ENCODE data around the gene NPAS3.

Gene NPAS3

DNA sequence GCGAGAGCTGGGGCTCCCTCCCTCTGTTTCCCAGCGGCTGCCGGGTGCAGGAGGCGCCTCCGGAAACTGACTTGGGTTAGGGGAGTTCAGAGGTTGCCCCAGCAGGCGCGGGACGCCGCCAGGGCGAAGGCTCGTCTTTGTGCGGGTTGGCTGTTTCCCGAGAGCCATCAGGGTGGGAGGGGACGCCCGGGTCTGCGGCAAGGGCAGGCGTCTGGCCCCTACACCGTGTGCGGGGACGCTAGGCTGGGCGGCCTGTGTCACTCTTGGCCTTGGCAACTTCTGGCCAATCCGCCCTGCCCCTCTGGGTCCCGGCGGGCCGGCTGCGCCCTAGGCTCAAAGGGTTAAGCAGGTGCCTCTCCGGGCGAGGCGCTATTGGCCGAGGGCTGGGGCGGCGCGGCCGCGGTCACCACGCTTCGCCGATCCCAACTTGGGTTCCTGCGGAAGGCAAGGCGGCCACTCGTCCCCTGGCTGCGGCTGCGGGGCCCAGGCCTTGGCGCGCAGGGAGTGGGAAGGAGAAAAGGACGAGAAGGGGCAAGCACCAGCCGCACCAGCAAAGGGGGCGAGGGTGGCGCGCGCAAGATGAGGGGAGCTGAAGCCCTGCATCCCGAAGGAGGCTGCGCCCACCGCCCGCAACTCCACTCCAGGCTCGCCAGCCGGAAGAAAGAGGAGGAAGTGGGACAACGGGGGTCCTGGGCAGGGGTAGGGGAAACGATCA is 5.6 kb upstream of the NPAS3 start:
- DNase-seq (ENCODE audit: low spot score in 2 of 2): no peak
- Mint-ChIP-seq H3K4me1 (peaks cover 3% of the 10 kb centered on the region), H3K27me3 (peaks cover 19% of the 10 kb centered on the region), H3K9me3 (no peaks in the 10 kb centered on the region), H3K27ac (no peak overlapping the region), H3K4me3 (no peak overlapping the region), H3K36me3 (no peaks in the 10 kb centered on the region)
- ATAC-seq (ENCODE audit: low read depth): no peak

DNA sequence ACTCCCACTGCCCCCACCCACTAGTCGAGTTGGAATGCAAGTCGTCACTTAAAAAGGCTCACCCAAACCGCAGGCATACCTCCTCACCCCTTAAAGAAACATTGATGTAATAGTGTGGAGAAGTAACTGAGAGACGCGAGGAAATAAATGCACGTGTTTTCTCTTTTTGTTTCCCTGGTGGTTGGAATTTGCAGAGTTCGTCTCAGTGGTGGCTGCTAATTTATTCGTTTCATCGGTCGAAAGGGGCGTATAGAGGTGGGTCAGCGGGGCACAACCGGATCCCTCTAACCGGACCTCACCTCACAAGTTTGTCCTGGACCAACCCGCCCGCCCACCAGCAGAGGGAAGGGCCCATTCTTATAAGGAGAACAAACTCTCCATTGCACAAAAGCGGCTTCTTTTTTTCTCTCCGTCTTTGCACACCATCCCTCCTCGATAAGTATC is 5.0 kb upstream of the NPAS3 start:
- Mint-ChIP-seq H3K4me3 (no peak overlapping the region), H3K9me3 (no peaks in the 10 kb centered on the region), H3K27ac (no peak overlapping the region), H3K27me3 (peaks cover 22% of the 10 kb centered on the region), H3K4me1 (peaks cover 6% of the 10 kb centered on the region), H3K36me3 (peaks cover 2% of the 10 kb centered on the region)
- no peak for ATAC-seq (ENCODE audit: low read depth)
- no peak for DNase-seq (ENCODE audit: low spot score in 2 of 2)

DNA sequence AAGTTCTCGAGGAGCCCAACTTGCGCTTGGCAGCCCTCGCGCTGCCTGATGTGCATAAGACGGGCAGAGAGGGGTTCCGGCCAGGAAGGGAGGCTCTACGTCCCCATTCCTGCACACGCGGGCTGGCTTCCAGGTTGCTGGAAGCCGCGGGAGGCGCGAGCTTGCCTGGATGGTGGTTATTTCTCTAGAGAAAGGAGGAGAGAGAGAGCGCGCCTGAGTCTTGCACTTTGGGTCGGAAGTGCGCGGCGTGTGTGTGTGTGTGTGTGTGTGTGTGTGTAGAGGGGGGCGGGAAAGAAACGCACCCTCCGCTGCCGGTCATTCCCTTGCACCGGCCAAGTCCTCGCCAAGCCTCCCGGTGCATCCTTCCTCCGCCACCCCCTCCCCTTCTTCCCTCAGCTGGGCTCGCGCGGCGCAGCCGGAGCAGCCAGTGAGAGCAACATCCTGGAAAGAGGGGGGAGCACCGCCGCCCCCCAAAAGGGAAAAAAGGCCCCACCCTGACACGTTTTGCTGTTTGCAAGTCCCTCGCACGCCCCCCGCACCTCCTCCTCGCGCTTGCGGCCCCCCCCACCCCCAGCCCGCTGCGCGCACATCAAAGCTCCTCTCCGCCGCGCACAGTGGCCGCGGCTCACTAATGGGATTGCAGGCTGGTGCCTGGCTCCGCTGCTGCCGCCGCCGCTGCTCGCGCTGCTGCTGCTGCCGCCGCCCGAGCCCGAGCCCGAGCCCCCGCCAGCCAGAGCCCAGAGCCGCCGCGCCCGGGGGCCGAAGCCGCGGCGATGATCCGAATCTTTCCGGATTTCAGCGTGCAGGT is 4.4 kb upstream of the NPAS3 start:
- Mint-ChIP-seq H3K4me1 (peaks cover 6% of the 10 kb centered on the region), H3K9me3 (no peaks in the 10 kb centered on the region), H3K27ac (no peak overlapping the region), H3K27me3 (peaks cover 19% of the 10 kb centered on the region), H3K4me3 (peak overlapping the region; percentile 6), H3K36me3 (peaks cover 2% of the 10 kb centered on the region)
- DNase-seq (ENCODE audit: low spot score in 2 of 2): no peak
- ATAC-seq (ENCODE audit: low read depth): no peak

DNA sequence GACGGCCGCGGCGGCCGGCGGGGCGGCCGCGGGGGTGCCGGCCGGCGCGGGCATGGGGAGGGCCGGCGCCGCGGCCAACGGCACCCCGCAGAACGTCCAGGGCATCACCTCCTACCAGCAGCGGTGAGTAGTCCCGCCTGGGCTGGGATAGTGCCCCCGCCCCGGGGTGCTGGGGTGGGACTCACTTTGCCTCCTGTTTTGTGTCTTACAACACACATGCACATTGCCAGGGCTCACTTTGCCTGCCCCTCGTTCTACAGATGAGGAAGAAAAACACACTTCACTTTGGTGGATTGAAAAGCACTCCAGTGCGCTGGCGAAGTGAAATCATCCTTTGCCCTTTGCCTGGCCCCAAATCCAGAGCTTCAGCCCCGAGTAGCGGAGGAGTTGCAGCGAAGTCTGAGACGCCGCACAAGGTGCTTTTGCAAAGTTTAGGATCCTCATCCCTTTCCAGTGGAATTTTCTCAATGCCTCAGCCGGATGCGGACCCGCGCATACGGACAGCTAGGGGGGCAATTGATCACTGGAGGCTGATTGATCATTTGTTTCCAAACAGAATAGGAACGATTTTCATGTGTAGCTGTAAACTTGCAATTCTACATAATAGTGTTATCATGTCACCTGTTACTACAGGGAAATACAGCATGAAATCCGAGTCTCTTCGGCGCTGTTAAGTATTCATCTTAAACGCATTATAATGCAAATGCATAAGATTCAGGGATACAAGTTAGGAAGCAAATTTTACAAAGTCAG is 3.6 kb upstream of the NPAS3 start:
- no peak overlapping the region for H3K27ac Mint-ChIP-seq
- H3K4me1 Mint-ChIP-seq: peaks cover 9% of the 10 kb centered on the region
- H3K4me3 Mint-ChIP-seq: no peak overlapping the region
- ATAC-seq (ENCODE audit: low read depth) (no peak), DNase-seq (ENCODE audit: low spot score in 2 of 2) (no peak)
- H3K27me3 Mint-ChIP-seq: peaks cover 21% of the 10 kb centered on the region
- H3K36me3 Mint-ChIP-seq: peaks cover 2% of the 10 kb centered on the region
- no peaks in the 10 kb centered on the region for H3K9me3 Mint-ChIP-seq

DNA sequence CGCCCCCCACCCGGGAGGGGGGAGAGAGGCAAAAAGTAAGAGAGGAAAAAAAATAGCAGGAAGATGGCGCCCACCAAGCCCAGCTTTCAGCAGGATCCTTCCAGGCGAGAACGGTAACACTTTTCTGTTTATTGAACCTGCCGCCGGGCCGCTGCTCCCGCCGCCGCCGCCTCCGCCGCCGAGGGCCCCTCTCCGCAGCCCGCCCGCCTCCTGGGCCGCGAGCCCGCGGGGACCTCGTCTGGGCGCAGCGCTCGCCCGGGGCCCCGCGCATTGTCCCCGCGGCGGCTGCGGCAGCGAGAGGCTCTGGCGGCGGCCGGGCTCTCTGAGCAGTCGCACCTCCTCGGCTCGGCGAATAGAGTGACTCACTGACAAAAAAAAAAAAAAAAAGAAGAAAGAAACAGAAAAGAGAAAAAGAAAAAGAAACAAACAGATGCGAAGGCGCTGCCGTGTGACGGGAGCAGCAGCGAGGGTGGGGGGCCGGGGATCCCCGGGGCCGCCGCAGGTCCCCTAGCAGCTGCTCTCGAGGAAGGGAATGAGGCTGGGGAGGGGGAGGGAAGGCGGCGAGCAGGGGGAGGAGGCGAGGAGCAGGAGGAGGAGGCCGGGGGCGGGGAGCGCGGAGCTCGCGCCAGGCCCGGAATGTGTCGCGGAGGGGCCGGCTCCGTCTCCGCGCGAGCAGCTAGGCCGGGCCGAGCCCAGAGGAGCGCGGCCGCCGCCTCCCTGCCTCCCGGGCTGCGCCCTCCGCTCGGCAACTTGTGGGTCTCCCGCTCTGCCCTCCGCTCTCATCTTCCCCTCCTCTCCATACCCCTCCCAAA is 781 bp downstream of the NPAS3 start:
- Mint-ChIP-seq H3K9me3 (peaks cover 3% of the 10 kb centered on the region), H3K36me3 (peaks cover 4% of the 10 kb centered on the region), H3K4me3 (peak overlapping the region; percentile 86), H3K27ac (peak overlapping the region; percentile 28), H3K4me1 (peaks cover 9% of the 10 kb centered on the region), H3K27me3 (peaks cover 17% of the 10 kb centered on the region)
- ATAC-seq (ENCODE audit: low read depth) (peak; percentile 41), DNase-seq (ENCODE audit: low spot score in 2 of 2) (no peak)

DNA sequence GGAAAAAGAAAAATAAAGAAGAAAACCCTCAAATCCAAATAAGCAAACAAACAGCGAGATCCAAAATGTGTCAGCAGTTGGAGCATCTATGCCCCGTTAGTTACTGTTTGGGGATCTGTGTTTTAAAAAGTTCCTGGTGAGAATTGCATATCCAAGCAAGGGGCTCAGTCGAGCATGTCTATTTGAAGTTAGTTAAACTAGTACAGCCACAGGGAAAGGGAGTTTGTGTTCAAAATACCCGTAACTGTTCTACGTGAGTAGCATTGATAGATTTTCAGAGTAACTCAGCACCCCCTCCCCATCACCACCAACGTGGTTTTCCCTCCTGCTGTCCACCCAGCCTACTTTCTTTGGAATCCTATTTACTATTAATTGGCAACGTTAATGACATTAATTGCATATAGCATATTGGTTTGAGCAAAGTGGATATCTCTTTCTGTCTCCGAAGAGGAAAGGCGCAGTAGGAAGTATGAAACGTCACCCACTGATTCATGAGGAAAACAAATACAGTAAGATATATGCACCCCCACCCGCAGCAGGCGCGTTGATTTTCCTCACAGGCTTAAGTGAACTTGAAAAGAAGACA is 1.5 kb downstream of the NPAS3 start:
- ATAC-seq (ENCODE audit: low read depth): no peak
- peaks cover 3% of the 10 kb centered on the region for H3K9me3 Mint-ChIP-seq

DNA sequence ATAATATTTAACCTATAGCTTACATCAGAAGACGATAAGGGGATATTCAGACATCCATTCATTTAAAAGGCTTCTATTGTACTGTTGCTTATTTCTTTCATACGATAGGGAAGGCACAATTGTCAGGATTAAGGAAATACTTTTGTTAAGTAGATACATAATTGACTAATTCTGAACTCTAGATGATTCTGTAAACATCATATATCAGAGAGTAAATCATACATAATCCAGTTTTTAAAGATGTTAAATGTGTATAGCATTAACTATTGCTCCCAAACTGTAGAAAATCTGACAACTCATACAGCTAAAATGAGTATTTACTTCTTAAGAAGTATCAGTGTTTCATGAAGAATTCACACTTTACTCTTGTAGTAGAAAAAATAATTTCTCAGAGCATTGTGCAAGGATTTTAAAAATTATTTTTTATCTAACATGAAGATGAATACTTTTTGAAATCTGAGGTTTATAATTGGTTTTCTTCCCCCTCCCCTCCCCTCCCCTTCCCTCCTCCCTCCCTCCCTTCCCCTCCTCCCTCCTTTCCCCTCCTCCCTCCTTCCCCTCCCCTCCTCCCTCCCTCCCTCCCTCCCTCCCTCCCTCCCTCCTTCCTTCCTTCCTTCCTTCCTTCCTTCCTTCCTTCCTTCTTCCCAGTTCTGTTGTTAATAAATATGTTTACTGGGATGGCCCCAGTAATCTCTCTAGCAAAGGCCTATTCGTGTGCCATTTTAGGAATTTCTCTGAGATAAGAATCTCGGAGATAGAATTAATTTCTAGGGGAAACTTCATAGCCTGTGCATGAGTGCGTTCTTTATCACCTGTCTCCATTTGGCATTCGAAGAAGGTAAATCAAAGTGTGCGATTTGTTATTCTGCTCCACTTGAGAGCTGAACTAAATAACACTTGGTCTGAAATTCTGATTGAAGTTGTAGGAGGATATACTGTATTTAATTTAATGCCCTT is 2.3 kb downstream of the NPAS3 start:
- DNase-seq (ENCODE audit: low spot score in 2 of 2) (no peak), ATAC-seq (ENCODE audit: low read depth) (no peak)
- peaks cover 9% of the 10 kb centered on the region for H3K4me1 Mint-ChIP-seq
- no peak overlapping the region for H3K4me3 Mint-ChIP-seq
- H3K9me3 Mint-ChIP-seq: peaks cover 3% of the 10 kb centered on the region
- peaks cover 4% of the 10 kb centered on the region for H3K36me3 Mint-ChIP-seq
- peaks cover 16% of the 10 kb centered on the region for H3K27me3 Mint-ChIP-seq
- no peak overlapping the region for H3K27ac Mint-ChIP-seq

More for the DNA sequence above, 1.5 kb downstream of the NPAS3 start:
- Mint-ChIP-seq H3K4me1 (peaks cover 9% of the 10 kb centered on the region), H3K36me3 (peaks cover 4% of the 10 kb centered on the region), H3K4me3 (peak overlapping the region; percentile 86), H3K27me3 (peaks cover 17% of the 10 kb centered on the region), H3K27ac (no peak overlapping the region)
- no peak for DNase-seq (ENCODE audit: low spot score in 2 of 2)

DNA sequence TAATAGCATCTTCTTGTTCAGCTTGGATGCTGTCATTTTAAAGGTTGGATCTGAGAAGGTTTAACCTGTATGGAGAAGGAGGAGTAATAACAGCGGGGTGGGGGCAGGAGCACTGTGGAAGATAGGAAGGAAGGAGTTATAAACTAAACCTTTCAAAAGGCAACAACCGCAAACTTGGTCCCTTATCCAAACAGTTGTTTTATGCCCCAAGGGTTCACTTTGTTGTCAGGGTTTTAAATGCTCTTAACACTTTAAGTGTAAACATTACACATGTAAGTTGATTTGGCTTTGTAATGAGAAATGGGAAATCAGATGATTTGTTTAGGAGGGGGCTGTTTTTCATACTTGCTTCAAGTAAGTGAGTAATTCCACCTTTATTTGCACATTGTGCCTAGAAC is 3.0 kb downstream of the NPAS3 start:
- peaks cover 4% of the 10 kb centered on the region for H3K36me3 Mint-ChIP-seq
- DNase-seq (ENCODE audit: low spot score in 2 of 2): no peak
- no peak for ATAC-seq (ENCODE audit: low read depth)
- peaks cover 16% of the 10 kb centered on the region for H3K27me3 Mint-ChIP-seq
- H3K4me3 Mint-ChIP-seq: no peak overlapping the region
- H3K27ac Mint-ChIP-seq: no peak overlapping the region
- peaks cover 3% of the 10 kb centered on the region for H3K9me3 Mint-ChIP-seq
- H3K4me1 Mint-ChIP-seq: peaks cover 9% of the 10 kb centered on the region

DNA sequence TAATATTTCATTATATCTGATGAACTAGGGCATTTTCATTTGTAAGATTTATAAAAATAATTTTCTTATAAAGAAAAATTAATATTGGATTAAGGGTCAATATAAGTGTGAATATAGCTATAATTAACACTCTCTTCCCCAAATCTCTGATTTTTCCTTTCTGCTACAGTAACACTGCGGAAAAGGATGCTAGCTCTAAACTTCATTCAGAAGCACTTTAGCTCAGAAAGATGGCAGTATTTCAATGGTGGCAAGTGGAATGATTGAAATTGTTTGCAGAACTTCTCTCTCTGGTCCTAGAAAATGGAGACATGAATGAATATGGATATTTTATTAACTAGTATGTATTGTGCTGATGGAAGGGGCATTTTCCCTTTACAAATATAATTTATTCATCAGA is 8.4 kb downstream of the NPAS3 start:
- Mint-ChIP-seq H3K9me3 (no peaks in the 10 kb centered on the region), H3K36me3 (no peaks in the 10 kb centered on the region), H3K27me3 (peaks cover 6% of the 10 kb centered on the region), H3K4me3 (no peak overlapping the region), H3K27ac (no peak overlapping the region), H3K4me1 (no peaks in the 10 kb centered on the region)
- no peak for ATAC-seq (ENCODE audit: low read depth)
- no peak for DNase-seq (ENCODE audit: low spot score in 2 of 2)

DNA sequence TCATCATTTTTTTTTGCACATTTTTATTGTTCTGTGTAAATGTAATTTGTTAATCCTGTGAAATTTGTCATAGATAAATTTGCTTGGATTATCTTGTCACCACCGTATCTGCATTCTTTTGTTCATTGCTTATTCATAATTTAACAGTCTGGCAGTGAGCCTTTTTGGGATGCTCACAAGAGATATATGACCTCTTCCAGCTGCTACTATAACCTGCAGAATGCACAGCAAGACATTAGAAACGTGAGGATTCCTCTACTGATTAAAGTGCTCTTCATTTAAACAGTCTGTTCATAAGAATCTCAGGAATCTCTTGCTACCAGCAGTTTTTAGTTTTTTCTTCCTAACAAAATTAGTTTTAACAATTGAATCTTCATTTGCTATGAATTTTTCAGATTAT is 9.1 kb downstream of the NPAS3 start:
- Mint-ChIP-seq H3K4me3 (no peak overlapping the region), H3K27ac (no peak overlapping the region), H3K27me3 (peaks cover 6% of the 10 kb centered on the region), H3K9me3 (no peaks in the 10 kb centered on the region), H3K36me3 (no peaks in the 10 kb centered on the region), H3K4me1 (no peaks in the 10 kb centered on the region)
- ATAC-seq (ENCODE audit: low read depth) (no peak), DNase-seq (ENCODE audit: low spot score in 2 of 2) (no peak)

DNA sequence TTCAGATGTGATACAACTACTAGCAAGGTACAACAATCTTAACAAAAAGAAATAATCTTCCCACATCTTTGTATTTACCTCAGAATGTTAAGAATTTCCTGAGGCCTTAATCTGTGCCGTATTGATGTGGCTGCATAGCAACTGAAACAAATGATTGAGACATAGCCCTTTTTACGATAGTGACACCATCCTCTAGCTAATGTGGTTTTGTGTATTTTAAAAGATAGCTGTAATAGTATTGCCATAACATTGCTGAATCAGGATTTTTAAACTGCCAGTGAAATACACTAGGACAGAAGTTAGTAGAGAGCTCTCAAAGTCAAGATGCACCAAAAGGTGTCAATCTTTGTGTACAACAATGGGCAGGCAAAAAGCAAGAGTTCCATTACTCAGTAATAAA is 11.9 kb downstream of the NPAS3 start:
- no peak for ATAC-seq (ENCODE audit: low read depth)
- H3K4me1 Mint-ChIP-seq: no peaks in the 10 kb centered on the region
- no peak overlapping the region for H3K4me3 Mint-ChIP-seq
- H3K36me3 Mint-ChIP-seq: no peaks in the 10 kb centered on the region
- H3K27me3 Mint-ChIP-seq: peaks cover 3% of the 10 kb centered on the region
- no peaks in the 10 kb centered on the region for H3K9me3 Mint-ChIP-seq
- no peak for DNase-seq (ENCODE audit: low spot score in 2 of 2)
- H3K27ac Mint-ChIP-seq: no peak overlapping the region

DNA sequence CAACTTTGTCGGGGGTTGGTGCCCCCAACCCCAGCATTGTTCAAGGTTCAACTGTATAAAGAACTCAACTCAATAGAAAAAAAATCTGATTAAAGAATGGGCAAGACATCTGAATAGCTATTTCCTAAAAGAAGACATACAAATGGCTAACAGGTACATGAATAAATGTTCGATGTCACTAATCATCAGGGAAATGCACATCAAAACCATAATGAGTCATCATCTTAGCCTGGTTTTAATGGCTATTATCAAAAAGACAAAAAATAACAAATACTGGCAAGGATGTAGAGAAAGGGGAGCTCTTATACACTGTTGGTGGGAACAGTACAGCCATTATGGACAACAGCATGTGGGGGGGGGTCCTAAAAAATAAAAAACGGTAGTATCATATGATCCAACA is 28.7 kb downstream of the NPAS3 start:
- Mint-ChIP-seq H3K36me3 (no peaks in the 10 kb centered on the region), H3K9me3 (no peaks in the 10 kb centered on the region), H3K27me3 (no peaks in the 10 kb centered on the region), H3K4me1 (no peaks in the 10 kb centered on the region), H3K4me3 (no peak overlapping the region), H3K27ac (no peak overlapping the region)
- ATAC-seq (ENCODE audit: low read depth): no peak
- DNase-seq (ENCODE audit: low spot score in 2 of 2): no peak

Measured in memory B cell (primary cell).